Hepatocyte (in vitro differentiated cells): ENCODE measurements around the gene SCGN.

Experiments
- EZH2 ChIP-seq: fragments of 200-600 bp; sonication (generic); IDR thresholded peaks from 2 replicates; pipeline ENCODE4 v1.6.1; 2016; ENCODE audit warnings: antibody characterized with exemption, mild to moderate bottlenecking, borderline replicate concordance
- EZH2phosphoT487 ChIP-seq: fragments of 200-600 bp; sonication (generic); IDR thresholded peaks from one replicate; pipeline ENCODE4 v1.6.1; 2018; ENCODE audit warnings: antibody characterized with exemption, mild to moderate bottlenecking, low read depth, moderate library complexity; ENCODE audit not compliant: unreplicated experiment, severe bottlenecking
- TF ChIP-seq, protein P1 (sequence below): fragments of 200-600 bp; sonication (generic); IDR thresholded peaks from 2 replicates; pipeline ENCODE4 v1.5.1; 2016; ENCODE audit warnings: antibody characterized with exemption, mild to moderate bottlenecking; ENCODE audit not compliant: poor library complexity

DNA sequence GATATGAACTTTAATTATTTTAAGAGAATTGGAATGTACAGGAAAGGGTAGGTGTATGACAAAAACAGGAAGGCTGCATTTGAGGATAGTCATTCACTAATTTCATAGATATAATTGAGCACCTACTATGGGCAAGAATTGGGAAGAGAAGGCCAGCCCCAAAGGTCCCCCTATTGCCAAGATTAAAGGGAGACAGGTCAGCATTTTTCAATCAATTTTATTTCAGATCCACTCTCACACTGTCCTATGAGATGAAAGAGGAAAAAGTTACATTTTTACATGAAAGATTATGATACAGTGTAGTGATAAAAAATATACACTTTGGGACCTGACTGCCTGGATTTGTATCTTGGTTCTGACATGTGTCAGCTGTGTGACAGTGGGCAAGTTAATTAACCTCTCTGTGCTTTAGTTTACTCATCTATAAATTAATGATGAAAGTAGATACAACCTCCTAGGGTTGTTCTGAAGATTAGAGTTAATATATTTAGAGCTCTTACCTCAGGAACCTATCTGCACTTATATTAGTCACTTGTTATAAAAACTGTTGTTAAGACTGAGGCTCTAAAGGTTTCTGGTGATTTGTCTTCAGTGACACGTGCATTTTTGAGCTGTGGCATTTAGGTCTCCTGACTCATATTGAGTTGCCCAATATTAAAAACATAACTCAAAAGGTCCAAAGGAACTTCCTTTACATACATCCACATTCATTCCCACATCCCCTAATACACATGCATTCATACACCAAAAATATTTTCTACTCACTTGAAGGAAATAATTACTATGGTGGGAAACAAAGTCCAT is 45.7 kb downstream of the SCGN start:
- no peak for TF ChIP-seq EZH2phosphoT487
- TF ChIP-seq, protein P1, sequence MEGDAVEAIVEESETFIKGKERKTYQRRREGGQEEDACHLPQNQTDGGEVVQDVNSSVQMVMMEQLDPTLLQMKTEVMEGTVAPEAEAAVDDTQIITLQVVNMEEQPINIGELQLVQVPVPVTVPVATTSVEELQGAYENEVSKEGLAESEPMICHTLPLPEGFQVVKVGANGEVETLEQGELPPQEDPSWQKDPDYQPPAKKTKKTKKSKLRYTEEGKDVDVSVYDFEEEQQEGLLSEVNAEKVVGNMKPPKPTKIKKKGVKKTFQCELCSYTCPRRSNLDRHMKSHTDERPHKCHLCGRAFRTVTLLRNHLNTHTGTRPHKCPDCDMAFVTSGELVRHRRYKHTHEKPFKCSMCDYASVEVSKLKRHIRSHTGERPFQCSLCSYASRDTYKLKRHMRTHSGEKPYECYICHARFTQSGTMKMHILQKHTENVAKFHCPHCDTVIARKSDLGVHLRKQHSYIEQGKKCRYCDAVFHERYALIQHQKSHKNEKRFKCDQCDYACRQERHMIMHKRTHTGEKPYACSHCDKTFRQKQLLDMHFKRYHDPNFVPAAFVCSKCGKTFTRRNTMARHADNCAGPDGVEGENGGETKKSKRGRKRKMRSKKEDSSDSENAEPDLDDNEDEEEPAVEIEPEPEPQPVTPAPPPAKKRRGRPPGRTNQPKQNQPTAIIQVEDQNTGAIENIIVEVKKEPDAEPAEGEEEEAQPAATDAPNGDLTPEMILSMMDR: no peak
- TF ChIP-seq EZH2: no peak
